ENCODE measurements around the gene OR1K1.

Gene OR1K1

GRCh38 chr9:122844137-122844536 is 44.2 kb downstream of the OR1K1 start:
- TF ChIP-seq CTCF (conservative IDR thresholded peaks at IDR 0.05) (no peak), ZFX (IDR thresholded peaks at IDR 0.05) (no peak)
- no peak overlapping the region for H3K27ac ChIP-seq

GRCh38 chr9:122845116-122845515 is 45.2 kb downstream of the OR1K1 start:
- no peak overlapping the region for H3K27ac ChIP-seq
- TF ChIP-seq ZFX (IDR thresholded peaks at IDR 0.05) (no peak), CTCF (conservative IDR thresholded peaks at IDR 0.05) (no peak)

- H3K27ac ChIP-seq: no peak overlapping the region
- TF ChIP-seq CTCF (conservative IDR thresholded peaks at IDR 0.05) (no peak), ZFX (IDR thresholded peaks at IDR 0.05) (no peak)
These were observed 46.5 kb downstream of the OR1K1 start for GRCh38 chr9:122846371-122846940.

GRCh38 chr9:122848256-122848943 is 48.5 kb downstream of the OR1K1 start:
- H3K27ac ChIP-seq: no peak overlapping the region
- no peak for TF ChIP-seq ZFX (IDR thresholded peaks at IDR 0.05)
- TF ChIP-seq CTCF (conservative IDR thresholded peaks at IDR 0.05): no peak
